OCI-LY1 (cell line): ENCODE results near the gene TM4SF4.

Source experiments
- EZH2 ChIP-seq: fragments of 200-600 bp; sonication (generic), shearing (Covaris generic); IDR thresholded peaks from 2 replicates; pipeline ENCODE4 v1.8.0; 2017; ENCODE audit warnings: borderline replicate concordance, mixed run types, mild to moderate bottlenecking, antibody characterized with exemption, low read length, moderate library complexity, mixed read lengths
- TF ChIP-seq, protein P1 (sequence below): fragments of 200-600 bp; sonication (generic), shearing (Covaris generic); IDR thresholded peaks from 2 replicates; pipeline ENCODE4 v1.5.1; 2017; ENCODE audit warnings: mild to moderate bottlenecking, antibody characterized with exemption, low read length, moderate library complexity, mixed read lengths

- TF ChIP-seq, protein P1, sequence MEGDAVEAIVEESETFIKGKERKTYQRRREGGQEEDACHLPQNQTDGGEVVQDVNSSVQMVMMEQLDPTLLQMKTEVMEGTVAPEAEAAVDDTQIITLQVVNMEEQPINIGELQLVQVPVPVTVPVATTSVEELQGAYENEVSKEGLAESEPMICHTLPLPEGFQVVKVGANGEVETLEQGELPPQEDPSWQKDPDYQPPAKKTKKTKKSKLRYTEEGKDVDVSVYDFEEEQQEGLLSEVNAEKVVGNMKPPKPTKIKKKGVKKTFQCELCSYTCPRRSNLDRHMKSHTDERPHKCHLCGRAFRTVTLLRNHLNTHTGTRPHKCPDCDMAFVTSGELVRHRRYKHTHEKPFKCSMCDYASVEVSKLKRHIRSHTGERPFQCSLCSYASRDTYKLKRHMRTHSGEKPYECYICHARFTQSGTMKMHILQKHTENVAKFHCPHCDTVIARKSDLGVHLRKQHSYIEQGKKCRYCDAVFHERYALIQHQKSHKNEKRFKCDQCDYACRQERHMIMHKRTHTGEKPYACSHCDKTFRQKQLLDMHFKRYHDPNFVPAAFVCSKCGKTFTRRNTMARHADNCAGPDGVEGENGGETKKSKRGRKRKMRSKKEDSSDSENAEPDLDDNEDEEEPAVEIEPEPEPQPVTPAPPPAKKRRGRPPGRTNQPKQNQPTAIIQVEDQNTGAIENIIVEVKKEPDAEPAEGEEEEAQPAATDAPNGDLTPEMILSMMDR = no peak
- TF ChIP-seq EZH2 = no peak
These were observed 12.2 kb downstream of the TM4SF4 start for GRCh38 chr3:149486726-149487125.
